MM.1S (cell line): Measurements from ENCODE around the gene SH3RF3.

ENCODE experiments used
- DNase-seq: peaks from one replicate; pipeline ENCODE4 v3.0.0-alpha.2; 2015
- H2AFZ ChIP-seq: fragments of 300-600 bp; sonication (generic); 2 replicates; pipeline ENCODE4 v1.6.0; 2016; ENCODE audit warnings: antibody characterized with exemption, low read length
- H3F3A ChIP-seq: fragments of 300-600 bp; sonication (generic); 2 replicates; pipeline ENCODE4 v1.6.1; 2016; ENCODE audit warnings: mild to moderate bottlenecking, antibody characterized with exemption, low read length, moderate library complexity, mixed read lengths; ENCODE audit not compliant: insufficient read depth
- H3K27ac ChIP-seq: fragments of 300-600 bp; sonication (generic); 2 replicates; pipeline ENCODE4 v1.5.1; 2016; ENCODE audit warnings: mild to moderate bottlenecking, low read length
- H3K27me3 ChIP-seq: fragments of 300-600 bp; sonication (generic); replicated peaks from 2 replicates; pipeline ENCODE4 v1.6.0; 2016; ENCODE audit warnings: low read length; ENCODE audit not compliant: insufficient read depth
- H3K36me3 ChIP-seq: fragments of 300-600 bp; sonication (generic); replicated peaks from 2 replicates; pipeline ENCODE4 v1.6.1; 2016; ENCODE audit warnings: mild to moderate bottlenecking, low read length, mixed read lengths; ENCODE audit not compliant: insufficient read depth
- H3K4me1 ChIP-seq: fragments of 300-600 bp; sonication (generic); 2 replicates; pipeline ENCODE4 v1.6.1; 2016; ENCODE audit warnings: low read length, mixed read lengths
- H3K4me2 ChIP-seq: fragments of 300-600 bp; sonication (generic); 2 replicates; pipeline ENCODE4 v1.6.0; 2016; ENCODE audit warnings: low read depth, low read length
- H3K4me3 ChIP-seq: fragments of 300-600 bp; sonication (generic); 2 replicates; pipeline ENCODE4 v1.5.1; 2016; ENCODE audit warnings: low read length, mixed read lengths
- H3K79me2 ChIP-seq: fragments of 300-600 bp; sonication (generic); 2 replicates; pipeline ENCODE4 v1.6.1; 2016; ENCODE audit warnings: mixed run types, low read length, mixed read lengths
- H3K9ac ChIP-seq: fragments of 300-600 bp; sonication (generic); 2 replicates; pipeline ENCODE4 v1.6.1; 2016; ENCODE audit warnings: low read length, mixed read lengths
- H3K9me2 ChIP-seq: fragments of 300-600 bp; sonication (generic); replicated peaks from 2 replicates; pipeline ENCODE4 v1.6.1; 2016; ENCODE audit warnings: mild to moderate bottlenecking, low read length, mixed read lengths; ENCODE audit not compliant: insufficient read depth
- H3K9me3 ChIP-seq: fragments of 300-600 bp; sonication (generic); replicated peaks from 2 replicates; pipeline ENCODE4 v1.6.1; 2016; ENCODE audit warnings: mild to moderate bottlenecking, low read length, mixed read lengths; ENCODE audit not compliant: insufficient read depth
- H4K20me1 ChIP-seq: fragments of 300-600 bp; sonication (generic); 2 replicates; pipeline ENCODE4 v1.6.1; 2016; ENCODE audit warnings: mild to moderate bottlenecking, low read length, moderate library complexity, mixed read lengths; ENCODE audit not compliant: insufficient read depth
- EZH2 ChIP-seq: fragments of 300-600 bp; sonication (generic); optimal IDR thresholded peaks from 2 replicates; pipeline ENCODE3; 2017; ENCODE audit warnings: low read depth, mild to moderate bottlenecking, antibody characterized with exemption, low read length, mixed read lengths
- EZH2phosphoT487 ChIP-seq: fragments of 300-600 bp; sonication (generic); IDR thresholded peaks from 2 replicates; pipeline ENCODE4 v1.6.1; 2018; ENCODE audit warnings: antibody characterized with exemption, low read length
- TF ChIP-seq, protein P1 (sequence below): fragments of 300-600 bp; sonication (generic); IDR thresholded peaks from 2 replicates; pipeline ENCODE4 v1.5.1; 2016; ENCODE audit warnings: antibody characterized with exemption, low read length, mixed read lengths

SH3RF3 gene

DNA sequence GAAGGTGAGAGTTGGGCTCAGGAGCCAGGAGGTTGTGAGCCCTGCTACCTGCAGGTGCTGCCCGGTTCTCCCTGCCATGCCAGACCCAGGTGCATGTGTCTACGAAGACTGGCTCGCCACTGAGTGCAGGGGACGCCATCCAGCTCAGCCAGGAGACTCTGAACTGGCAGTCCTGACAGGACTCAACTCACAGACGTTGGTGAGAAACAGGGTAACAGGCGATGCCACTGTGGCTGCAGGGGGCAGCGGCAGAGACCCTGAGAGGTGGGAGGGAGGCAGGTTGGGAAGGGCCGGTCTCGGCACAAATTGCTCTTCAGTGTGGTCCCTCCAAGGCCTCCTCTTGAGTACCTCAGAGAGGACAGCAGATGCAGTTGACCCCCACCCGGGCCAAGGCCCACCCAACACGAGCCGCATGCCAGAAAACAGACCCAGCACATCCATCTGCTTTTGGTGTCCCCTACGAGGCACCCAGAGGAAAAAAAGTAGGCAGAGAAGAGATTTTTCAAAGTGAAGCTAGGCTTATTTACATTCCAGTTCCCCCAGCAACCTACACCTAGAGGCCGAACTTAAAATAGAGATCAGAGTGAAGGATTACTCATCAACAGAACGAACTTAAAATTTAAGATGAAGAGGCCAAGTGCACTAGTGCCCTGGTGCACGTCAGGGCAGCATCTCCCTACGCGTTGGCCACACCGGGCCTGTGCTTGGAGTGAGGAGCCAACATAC, 300.0 kb downstream of the SH3RF3 start:
- Histone ChIP-seq H3F3A (no peaks in the 10 kb centered on the region), H3K79me2 (no peaks in the 10 kb centered on the region), H3K36me3 (no peaks in the 10 kb centered on the region), H3K9ac (no peak overlapping the region), H3K9me2 (no peaks in the 10 kb centered on the region), H3K9me3 (no peaks in the 10 kb centered on the region), H2AFZ (no peak overlapping the region), H4K20me1 (no peaks in the 10 kb centered on the region), H3K4me2 (no peak overlapping the region), H3K4me3 (no peak overlapping the region), H3K4me1 (no peaks in the 10 kb centered on the region), H3K27ac (no peak overlapping the region), H3K27me3 (no peaks in the 10 kb centered on the region)
- DNase-seq = no peak
- TF ChIP-seq, protein P1, sequence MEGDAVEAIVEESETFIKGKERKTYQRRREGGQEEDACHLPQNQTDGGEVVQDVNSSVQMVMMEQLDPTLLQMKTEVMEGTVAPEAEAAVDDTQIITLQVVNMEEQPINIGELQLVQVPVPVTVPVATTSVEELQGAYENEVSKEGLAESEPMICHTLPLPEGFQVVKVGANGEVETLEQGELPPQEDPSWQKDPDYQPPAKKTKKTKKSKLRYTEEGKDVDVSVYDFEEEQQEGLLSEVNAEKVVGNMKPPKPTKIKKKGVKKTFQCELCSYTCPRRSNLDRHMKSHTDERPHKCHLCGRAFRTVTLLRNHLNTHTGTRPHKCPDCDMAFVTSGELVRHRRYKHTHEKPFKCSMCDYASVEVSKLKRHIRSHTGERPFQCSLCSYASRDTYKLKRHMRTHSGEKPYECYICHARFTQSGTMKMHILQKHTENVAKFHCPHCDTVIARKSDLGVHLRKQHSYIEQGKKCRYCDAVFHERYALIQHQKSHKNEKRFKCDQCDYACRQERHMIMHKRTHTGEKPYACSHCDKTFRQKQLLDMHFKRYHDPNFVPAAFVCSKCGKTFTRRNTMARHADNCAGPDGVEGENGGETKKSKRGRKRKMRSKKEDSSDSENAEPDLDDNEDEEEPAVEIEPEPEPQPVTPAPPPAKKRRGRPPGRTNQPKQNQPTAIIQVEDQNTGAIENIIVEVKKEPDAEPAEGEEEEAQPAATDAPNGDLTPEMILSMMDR = no peak
- TF ChIP-seq EZH2phosphoT487 (no peak), EZH2 (no peak)

DNA sequence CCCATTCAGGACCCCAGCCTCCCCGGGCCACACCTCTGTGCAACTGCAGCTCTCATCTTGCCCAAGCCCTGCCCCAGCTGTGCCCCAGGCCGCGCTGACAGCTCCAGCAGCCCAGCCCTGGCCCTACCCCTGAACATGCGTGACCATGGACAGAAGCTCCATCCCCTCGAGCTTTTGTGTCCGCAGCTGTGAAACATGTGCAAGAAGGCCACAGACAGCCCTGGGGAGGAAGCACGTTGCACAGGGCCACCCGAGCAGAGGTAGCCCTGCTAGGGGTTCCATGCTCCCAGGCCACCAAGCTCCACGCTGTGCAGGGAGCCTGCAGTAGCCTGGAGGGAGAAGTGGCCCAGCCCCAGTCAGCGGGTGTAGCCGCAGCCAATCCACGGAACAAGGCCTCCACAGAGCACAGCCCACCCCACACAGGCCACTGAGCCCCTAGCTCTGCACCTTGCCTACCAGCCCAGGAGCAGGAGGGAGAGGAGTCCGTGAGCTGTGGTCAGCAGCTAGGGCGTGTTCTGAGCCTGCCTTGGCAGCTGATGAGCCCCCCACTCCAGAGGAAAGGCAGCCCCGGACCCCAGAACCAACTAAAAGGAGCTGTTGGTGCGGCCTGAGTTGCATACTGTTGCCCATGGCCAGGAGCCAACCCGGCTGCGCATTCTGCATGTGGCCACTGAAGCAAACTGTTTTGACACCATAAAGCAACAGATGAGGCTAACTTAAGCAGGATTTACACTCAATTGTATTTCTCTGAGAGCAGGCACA, 300.7 kb downstream of the SH3RF3 start:
- no peaks in the 10 kb centered on the region for H3K79me2 ChIP-seq
- no peaks in the 10 kb centered on the region for H3K27me3 ChIP-seq
- no peak overlapping the region for H3K27ac ChIP-seq
- no peaks in the 10 kb centered on the region for H3K4me1 ChIP-seq
- no peaks in the 10 kb centered on the region for H3K9me3 ChIP-seq
- TF ChIP-seq, protein P1 = no peak
- TF ChIP-seq EZH2 (no peak), EZH2phosphoT487 (no peak)
- H3K9ac ChIP-seq = no peak overlapping the region
- H3F3A ChIP-seq = no peaks in the 10 kb centered on the region
- no peaks in the 10 kb centered on the region for H3K36me3 ChIP-seq
- no peak overlapping the region for H3K4me2 ChIP-seq
- DNase-seq = no peak
- no peaks in the 10 kb centered on the region for H4K20me1 ChIP-seq
- H2AFZ ChIP-seq = no peak overlapping the region
- H3K9me2 ChIP-seq = no peaks in the 10 kb centered on the region
- H3K4me3 ChIP-seq = no peak overlapping the region

DNA sequence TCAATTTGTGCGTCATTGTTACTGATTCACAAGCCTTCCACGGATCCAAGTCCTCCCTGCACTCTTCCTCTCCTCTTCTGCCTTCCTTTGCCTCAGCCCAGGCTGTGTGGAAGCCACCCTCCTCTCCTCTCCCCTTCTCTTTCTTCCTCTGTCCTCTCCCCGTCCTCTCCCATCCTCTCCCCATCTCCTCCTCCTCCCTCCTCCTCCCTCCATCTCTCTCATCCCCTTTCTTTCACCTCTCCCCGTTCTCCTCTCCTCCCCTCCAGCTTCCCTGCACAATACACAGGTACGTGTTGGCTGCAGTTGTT, 301.3 kb downstream of the SH3RF3 start:
- Histone ChIP-seq H3K36me3 (no peaks in the 10 kb centered on the region), H3K27me3 (no peaks in the 10 kb centered on the region), H2AFZ (no peak overlapping the region), H3K9me3 (no peaks in the 10 kb centered on the region), H3K27ac (no peak overlapping the region), H3K9me2 (no peaks in the 10 kb centered on the region), H3K79me2 (no peaks in the 10 kb centered on the region), H3F3A (no peaks in the 10 kb centered on the region), H3K4me3 (no peak overlapping the region), H4K20me1 (no peaks in the 10 kb centered on the region), H3K4me1 (no peaks in the 10 kb centered on the region), H3K9ac (no peak overlapping the region), H3K4me2 (no peak overlapping the region)
- TF ChIP-seq EZH2 (no peak), EZH2phosphoT487 (no peak)
- TF ChIP-seq, protein P1 = no peak
- no peak for DNase-seq
